HL-60/S4 treated with phorbol 12-myristate 13-acetate at 8.2 ng/mL for 4 days and 3 days (cell line): ENCODE data around the gene TMEFF2.

Source experiments
- in situ Hi-C: fragments of 300-500 bp; cut with MboI; formaldehyde crosslinking; loops from 2 replicates; pipeline ENCODE4 v1.15.0; 2022; ENCODE audit warnings: low sequenced_read_pairs

TMEFF2 gene

GRCh38 chr2:191915750-191916149 lies 279.0 kb downstream of the TMEFF2 start:
- in situ Hi-C loops = no loop called here

DNA sequence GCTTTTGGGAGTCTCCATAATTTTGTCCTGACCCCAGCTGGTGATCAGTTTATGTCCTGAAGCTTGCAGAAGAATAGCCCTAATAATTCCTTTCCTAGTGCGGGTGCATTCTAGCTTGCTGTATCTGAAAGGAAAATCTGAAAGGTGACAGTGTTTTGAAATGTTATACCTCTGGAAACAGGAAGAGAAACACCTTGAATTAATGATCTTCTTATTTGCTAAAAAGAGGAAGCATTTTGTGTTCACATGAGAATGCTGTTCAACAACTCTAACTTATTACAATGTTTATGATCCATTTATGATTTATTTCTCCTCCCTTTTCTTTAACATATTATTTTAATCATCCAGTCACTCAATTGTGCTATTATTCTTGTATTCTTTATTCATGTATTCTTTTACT lies 280.9 kb downstream of the TMEFF2 start:
- in situ Hi-C loops = no loop called here

GRCh38 chr2:191912764-191913163 lies 282.0 kb downstream of the TMEFF2 start:
- in situ Hi-C loops = no loop called here

DNA sequence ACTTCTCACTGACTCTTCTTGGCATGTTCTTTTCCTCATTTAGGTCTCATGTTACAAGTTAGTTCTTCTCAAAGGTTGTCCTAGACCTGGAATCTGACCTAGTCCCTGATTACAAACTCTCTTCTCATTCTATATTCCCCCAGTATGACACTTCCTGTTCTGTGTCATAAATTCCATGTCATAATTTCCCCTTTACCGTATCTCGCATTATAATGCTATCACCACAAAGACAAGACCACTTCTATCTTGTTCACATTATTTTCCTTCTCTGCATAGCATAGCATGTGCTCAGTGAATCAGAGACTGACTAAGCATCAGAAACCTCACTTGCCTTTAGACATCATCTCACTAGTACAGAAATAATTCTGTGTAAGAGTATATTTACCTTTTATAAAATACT lies 284.2 kb downstream of the TMEFF2 start:
- in situ Hi-C loops = no loop called here

DNA sequence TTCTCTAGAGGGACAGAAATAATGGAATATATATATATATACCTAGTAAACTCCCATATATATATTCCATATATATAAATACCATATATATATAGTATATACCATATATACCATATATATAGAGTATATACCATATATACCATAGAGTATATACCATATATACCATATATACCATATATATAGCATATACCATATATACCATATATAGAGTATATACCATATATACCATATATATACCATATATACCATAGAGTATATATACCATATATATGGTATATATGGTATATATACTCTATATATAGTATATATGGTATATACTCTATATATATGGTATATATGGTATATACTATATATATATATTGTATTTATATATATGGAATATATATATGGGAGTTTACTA lies 285.9 kb downstream of the TMEFF2 start:
- in situ Hi-C loops = no loop called here

- in situ Hi-C loops = no loop called here
Observed at GRCh38 chr2:191907545-191907944, 287.2 kb downstream of the TMEFF2 start.

DNA sequence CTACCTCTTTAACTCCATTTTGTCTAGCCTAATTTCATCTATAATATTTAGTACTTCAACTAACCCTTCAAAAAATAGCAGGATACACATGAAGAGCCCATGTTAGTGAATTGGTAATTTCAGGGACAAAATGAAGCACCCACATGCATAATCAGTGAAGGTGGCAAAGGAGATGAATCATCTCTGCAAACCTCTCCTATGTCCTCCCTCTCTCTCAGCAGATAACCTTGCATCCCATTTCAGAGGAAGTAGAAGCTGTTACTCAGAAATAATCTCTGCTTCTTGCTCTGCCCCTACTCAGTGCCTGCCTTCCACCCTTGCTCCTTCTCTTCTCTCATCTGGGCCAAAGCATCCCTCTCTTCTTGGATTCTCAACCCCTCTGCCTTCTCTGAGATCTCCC lies 287.6 kb downstream of the TMEFF2 start:
- in situ Hi-C loops = no loop called here

- in situ Hi-C loops = no loop called here
Observed at GRCh38 chr2:191905336-191905735, 289.4 kb downstream of the TMEFF2 start.

DNA sequence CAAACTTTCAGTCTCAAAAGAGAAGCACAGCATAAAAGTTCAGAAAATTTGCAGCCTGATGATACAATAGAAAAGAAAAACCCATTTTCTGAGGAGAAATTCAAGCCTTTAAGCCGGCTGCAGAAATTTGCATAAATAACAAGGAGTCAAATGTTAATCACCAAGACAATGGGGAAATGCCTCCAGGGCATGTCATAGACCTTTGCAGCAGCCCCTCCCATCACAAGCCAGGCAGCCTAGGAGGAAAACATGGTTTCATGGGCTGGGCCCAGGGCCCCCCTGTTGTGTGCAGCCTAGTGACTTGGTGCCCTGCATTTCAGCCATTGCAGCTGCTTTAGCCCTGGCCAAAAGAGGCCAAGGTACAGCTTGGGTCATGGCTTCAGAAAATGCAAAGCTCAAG lies 293.7 kb downstream of the TMEFF2 start:
- in situ Hi-C loops = no loop called here

DNA sequence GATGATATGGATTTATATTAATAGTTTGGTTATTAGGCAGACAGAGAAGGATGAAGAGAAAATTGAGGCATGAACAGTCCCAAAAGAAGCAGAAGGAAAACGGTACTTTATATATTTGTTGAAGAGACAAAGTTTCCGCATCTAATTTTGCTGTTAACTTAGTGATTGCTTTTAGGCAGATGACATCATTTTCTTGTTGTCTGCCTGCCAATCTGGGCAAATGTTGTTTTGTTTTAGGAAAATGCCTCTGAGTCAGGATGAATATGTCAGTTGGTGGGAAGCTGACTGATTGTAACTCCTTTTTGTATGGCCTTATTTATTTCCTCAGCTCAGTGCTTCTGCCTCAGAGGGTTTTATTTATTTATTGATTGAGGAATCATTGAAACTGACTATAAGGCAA lies 295.3 kb downstream of the TMEFF2 start:
- in situ Hi-C loops = no loop called here
